Uterus (tissue), 2 donors: ENCODE results near the gene WEE1.

Experiments
- POLR2A ChIP-seq, 2 donors: fragments of 450-650 bp; IDR thresholded peaks; one replicate each; pipeline ENCODE4 v1.6.1; 2016; ENCODE audit warnings: antibody characterized with exemption in 2 of 2, mild to moderate bottlenecking in 1 of 2, moderate library complexity in 1 of 2
- TF ChIP-seq, protein P1 (sequence below), 4 experiments: fragments of 200-600 bp in 2 of 4; fragments of 450-650 bp in 2 of 4; sonication (generic) in 2 of 4; IDR thresholded peaks; one replicate each; pipeline ENCODE4 v1.5.1; 2016 to 2019; ENCODE audit warnings: antibody characterized with exemption in 4 of 4, mild to moderate bottlenecking in 2 of 4, moderate library complexity in 1 of 4

DNA sequence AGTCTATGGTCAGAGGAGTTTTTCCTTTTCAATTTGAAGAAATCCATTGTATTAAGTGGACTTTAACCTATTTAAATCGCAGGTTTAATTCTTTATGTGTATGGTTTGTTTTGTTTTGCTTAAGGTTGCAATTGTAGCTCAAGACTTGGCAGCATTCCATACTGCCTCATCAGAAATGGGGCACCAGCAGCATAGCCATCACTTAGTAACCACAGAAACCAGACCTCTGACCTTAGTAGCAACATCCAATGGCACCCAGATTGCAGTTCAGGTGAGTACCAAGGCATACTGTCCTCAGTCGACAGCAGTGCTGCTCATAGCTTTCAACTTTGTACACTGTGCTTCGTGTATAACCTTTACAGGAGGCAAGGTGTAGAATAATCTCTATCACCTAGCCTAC, 48.4 kb upstream of the WEE1 start:
- TF ChIP-seq POLR2A (IDR thresholded peaks at IDR 0.05) = no peak
- TF ChIP-seq, protein P1, sequence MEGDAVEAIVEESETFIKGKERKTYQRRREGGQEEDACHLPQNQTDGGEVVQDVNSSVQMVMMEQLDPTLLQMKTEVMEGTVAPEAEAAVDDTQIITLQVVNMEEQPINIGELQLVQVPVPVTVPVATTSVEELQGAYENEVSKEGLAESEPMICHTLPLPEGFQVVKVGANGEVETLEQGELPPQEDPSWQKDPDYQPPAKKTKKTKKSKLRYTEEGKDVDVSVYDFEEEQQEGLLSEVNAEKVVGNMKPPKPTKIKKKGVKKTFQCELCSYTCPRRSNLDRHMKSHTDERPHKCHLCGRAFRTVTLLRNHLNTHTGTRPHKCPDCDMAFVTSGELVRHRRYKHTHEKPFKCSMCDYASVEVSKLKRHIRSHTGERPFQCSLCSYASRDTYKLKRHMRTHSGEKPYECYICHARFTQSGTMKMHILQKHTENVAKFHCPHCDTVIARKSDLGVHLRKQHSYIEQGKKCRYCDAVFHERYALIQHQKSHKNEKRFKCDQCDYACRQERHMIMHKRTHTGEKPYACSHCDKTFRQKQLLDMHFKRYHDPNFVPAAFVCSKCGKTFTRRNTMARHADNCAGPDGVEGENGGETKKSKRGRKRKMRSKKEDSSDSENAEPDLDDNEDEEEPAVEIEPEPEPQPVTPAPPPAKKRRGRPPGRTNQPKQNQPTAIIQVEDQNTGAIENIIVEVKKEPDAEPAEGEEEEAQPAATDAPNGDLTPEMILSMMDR (IDR thresholded peaks at IDR 0.05) = no peak
